Heart left ventricle (tissue), 16 donors: Measurements from ENCODE around the gene DNAJC24. TPM values are rescaled to one million over a fixed set of nuclear protein-coding genes. Genes with fewer than 3 reads are reported as not detected.

Experiments used
- ATAC-seq, 4 donors: fragments of 200-7000 bp; cut with Tn5 transposase; one replicate each; pipeline ENCODE4 v1.9.1; 2020 to 2022; ENCODE audit warnings: moderate library complexity in 4 of 4, mild to moderate bottlenecking in 3 of 4, moderate number of reproducible peaks in 1 of 4
- DNase-seq, 5 donors: peaks; one replicate each; pipeline ENCODE4 v3.0.0-alpha.2; 2020
- H3K27ac ChIP-seq, 12 donors: fragments of 200-600 bp; sonication (generic) in 4 of 12; one replicate each; pipeline versions ENCODE4 v1.5.0 to v1.8.0; 2016 to 2022; ENCODE audit warnings: mild to moderate bottlenecking in 2 of 12
- H3K27me3 ChIP-seq, 9 donors: fragments of 200-600 bp; sonication (generic) in 2 of 9; one replicate each; pipeline versions ENCODE4 v1.5.1 to v1.8.0; 2016 to 2022; ENCODE audit warnings: mild to moderate bottlenecking in 3 of 9
- H3K36me3 ChIP-seq, 9 donors: fragments of 200-600 bp; sonication (generic) in 2 of 9; one replicate each; pipeline versions ENCODE4 v1.5.0 to v1.8.0; 2018 to 2022; ENCODE audit warnings: mild to moderate bottlenecking in 2 of 9
- H3K4me1 ChIP-seq, 12 donors: fragments of 200-600 bp; sonication (generic) in 4 of 12; one replicate each; pipeline versions ENCODE4 v1.5.0 to v1.8.0; 2016 to 2022; ENCODE audit warnings: mild to moderate bottlenecking in 3 of 12
- H3K4me3 ChIP-seq, 12 donors: fragments of 200-600 bp; sonication (generic) in 4 of 12; one replicate each; pipeline versions ENCODE4 v1.5.0 to v1.8.0; 2017 to 2022; ENCODE audit warnings: mild to moderate bottlenecking in 9 of 12, moderate library complexity in 4 of 12
- H3K9me3 ChIP-seq, 12 donors: fragments of 200-600 bp; sonication (generic) in 4 of 12; one replicate each; pipeline versions ENCODE4 v1.5.0 to v1.8.0; 2016 to 2022; ENCODE audit warnings: mild to moderate bottlenecking in 1 of 12
- POLR2A ChIP-seq, 2 donors: fragments of 450-650 bp; IDR thresholded peaks; one replicate each; pipeline ENCODE4 v1.6.1; 2017; ENCODE audit warnings: antibody characterized with exemption in 2 of 2, mild to moderate bottlenecking in 2 of 2, moderate library complexity in 2 of 2
- WGBS, 4 donors: extraction: QIAGEN DNeasy Blood & Tissue Kit in 2 of 4; methylation state at CpG; one replicate each; pipeline versions ENCODE4 v1.1.5 to v1.1.7; 2013 to 2018; 5-methylcytosine and 5-hydroxymethylcytosine counted together
- intact Hi-C, 10 donors: fragments of 100-400 bp; cut with DNase I; formaldehyde crosslinking; loops; one replicate each; pipeline versions ENCODE4 v1.11.1 to v1.14.2; 2022
- polyA plus RNA-seq, 2 donors: library from polyadenylated mRNA; stranded (reverse); fragments of 200-250 nt; gene quantifications; one replicate each; pipeline ENCODE4 v1.2.3, GENCODE V29; 2013
- total RNA-seq, 9 donors: library from RNA; depleted of rRNA in 2 of 9; stranded (reverse); fragments of >200 nt in 2 of 9; fragmentation: NEBNext Ultra II Directional in 3 of 9; extraction: Animal tissue kit (Norgen Biotek cat#: 25700) in 3 of 9; gene quantifications; one replicate each; pipeline versions ENCODE4 v1.1.0 to v1.2.4, GENCODE V29; 2016 to 2023
- TF ChIP-seq, protein P1 (sequence below), 12 donors: fragments of 200-600 bp; sonication (generic) in 4 of 12; IDR thresholded peaks; one replicate each; pipeline versions ENCODE4 v1.5.0 to v1.8.0; 2018 to 2022; ENCODE audit warnings: antibody characterized with exemption in 12 of 12, mild to moderate bottlenecking in 5 of 12
- donor health status: ischemic (EF 13 %, LVEDD 7.1; RV severe dilation, severe dysfunction).
- donor health status: healthy with polysubstance abuse.
- donor health status: DM: no; HTN: yes; CAD: no.
- donor health status: DM: no; HTN: no; CAD: no.
- donor health status: ischemic (EF 25% LVEDD 6.9; RV normal size, moderate dysfunction).
- donor health status: ischemic (EF 25% LVEDD 5.7; RV mildly dilated, moderate dysfunction).
- donor health status: healthy.
- donor health status: DM: yes; HTN: yes; CAD: no.
- donor health status: ischemic (EF 35%, LVEDD 5.7; RV mildly dilated, moderate dysfunction).
- donor health status: nonischemic (EF 11% LVEDD 7.7; RV severe dilation, severe dysfunction).
- donor health status: DM: yes; HTN: yes; CAD: no.
- donor health status: PGD.
- donor health status: ischemic (EF 29% LVEDD 5.4; RV normal size, mild dysfunction).
- donor health status: nonischemic (EF 23%, LVEDD 6.1; RV moderate dilation, normal function).

The DNAJC24 gene
- total and polyA plus RNA-seq, 11 donors = 4.5 to 18.0 (median 14.8) TPM

DNA sequence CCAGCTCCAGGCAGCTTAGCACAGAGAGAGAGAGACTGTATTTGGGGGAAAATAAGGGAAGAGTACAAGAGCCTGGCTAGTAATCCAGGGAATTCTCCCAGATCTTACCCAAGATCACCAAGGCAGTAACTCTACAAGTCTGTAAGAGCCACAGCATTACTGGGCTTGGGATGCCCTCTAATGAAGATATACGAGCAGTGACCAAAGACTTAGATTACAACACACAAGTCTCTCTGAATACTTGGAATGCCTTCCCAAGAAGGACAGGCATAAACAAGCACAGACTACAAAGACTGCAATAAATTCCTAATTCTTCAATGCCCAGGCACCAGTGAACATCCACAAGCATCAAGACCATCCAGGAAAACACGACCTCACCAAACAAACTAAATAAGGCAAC is 17.7 kb downstream of the DNAJC24 start:
- no peak for ATAC-seq
- DNase-seq = no peak
- 80 to 93% (median 91%) methylated on average over 2 of the region's 2 CpGs for WGBS, 4 donors
- Histone ChIP-seq H3K27me3 (no peaks in the 10 kb centered on the region), H3K27ac (no peak overlapping the region), H3K36me3 (no peaks in the 10 kb centered on the region), H3K4me3 (no peak overlapping the region), H3K4me1 (peaks cover 0 to 4% (median 0%) of the 10 kb centered on the region in 12 donors), H3K9me3 (peaks cover 0 to 4% (median 0%) of the 10 kb centered on the region in 12 donors)
- TF ChIP-seq POLR2A (IDR thresholded peaks at IDR 0.05) = no peak
- TF ChIP-seq, protein P1, sequence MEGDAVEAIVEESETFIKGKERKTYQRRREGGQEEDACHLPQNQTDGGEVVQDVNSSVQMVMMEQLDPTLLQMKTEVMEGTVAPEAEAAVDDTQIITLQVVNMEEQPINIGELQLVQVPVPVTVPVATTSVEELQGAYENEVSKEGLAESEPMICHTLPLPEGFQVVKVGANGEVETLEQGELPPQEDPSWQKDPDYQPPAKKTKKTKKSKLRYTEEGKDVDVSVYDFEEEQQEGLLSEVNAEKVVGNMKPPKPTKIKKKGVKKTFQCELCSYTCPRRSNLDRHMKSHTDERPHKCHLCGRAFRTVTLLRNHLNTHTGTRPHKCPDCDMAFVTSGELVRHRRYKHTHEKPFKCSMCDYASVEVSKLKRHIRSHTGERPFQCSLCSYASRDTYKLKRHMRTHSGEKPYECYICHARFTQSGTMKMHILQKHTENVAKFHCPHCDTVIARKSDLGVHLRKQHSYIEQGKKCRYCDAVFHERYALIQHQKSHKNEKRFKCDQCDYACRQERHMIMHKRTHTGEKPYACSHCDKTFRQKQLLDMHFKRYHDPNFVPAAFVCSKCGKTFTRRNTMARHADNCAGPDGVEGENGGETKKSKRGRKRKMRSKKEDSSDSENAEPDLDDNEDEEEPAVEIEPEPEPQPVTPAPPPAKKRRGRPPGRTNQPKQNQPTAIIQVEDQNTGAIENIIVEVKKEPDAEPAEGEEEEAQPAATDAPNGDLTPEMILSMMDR (IDR thresholded peaks at IDR 0.05) = no peak
- intact Hi-C loops = loop anchor here in 1 of 10 donors (10.0 kb wide), 1 partner anchor 63 kb away; no protein-coding TSS in a partner anchor

DNA sequence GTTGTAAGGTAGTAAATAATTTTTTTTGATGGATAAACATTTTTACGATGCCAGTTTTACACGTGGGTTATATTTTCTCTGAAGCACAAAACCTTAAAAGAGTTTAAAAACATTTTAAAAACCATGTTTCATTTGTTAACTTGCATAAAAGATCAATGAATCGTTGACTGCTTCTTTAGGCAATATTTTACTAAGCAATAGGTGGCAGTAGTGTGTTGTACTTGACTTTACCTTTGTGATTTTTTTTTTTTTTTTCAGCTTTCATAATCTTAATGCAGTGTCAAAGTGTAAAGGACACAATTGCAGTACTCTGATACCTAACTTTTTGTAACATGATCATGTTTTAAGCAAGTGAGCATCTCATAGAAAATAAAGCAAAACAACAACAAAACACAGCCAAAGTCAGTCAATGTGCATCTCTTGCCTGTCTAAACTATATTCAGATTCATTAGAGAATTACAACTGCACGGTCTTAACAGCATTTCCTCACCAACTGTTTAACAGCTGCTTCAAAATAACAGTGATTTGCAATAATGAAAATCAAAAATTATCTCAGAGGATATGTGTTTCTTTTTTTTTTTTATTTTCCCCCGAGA is 27.7 kb downstream of the DNAJC24 start:
- intact Hi-C loops = loop anchor here (2.0 to 10.0 kb wide), 9 partner anchors 87 to 777 kb away; no protein-coding TSS in a partner anchor
- TF ChIP-seq, protein P1 (IDR thresholded peaks at IDR 0.05) = peak; percentile 36 to 69 (median 58)
- no peak for TF ChIP-seq POLR2A (IDR thresholded peaks at IDR 0.05)
- 50 to 53% (median 53%) methylated on average over 5 of the region's 5 CpGs for WGBS, 4 donors

GRCh38 chr11:31404614-31405013 is 35.0 kb downstream of the DNAJC24 start:
- H3K4me1 ChIP-seq = peaks cover 0 to 12% (median 0%) of the 10 kb centered on the region in 12 donors
- intact Hi-C loops = no loop called here
- H3K27ac ChIP-seq = no peak overlapping the region
- H3K9me3 ChIP-seq = peaks cover 0 to 12% (median 0%) of the 10 kb centered on the region in 12 donors
- TF ChIP-seq, protein P1 (IDR thresholded peaks at IDR 0.05) = peak in 1 of 12 donors; percentile 15
- no peak for TF ChIP-seq POLR2A (IDR thresholded peaks at IDR 0.05)
- H3K27me3 ChIP-seq = no peaks in the 10 kb centered on the region
- DNase-seq (no peak), ATAC-seq (no peak)
- peaks cover 0 to 6% (median 0%) of the 10 kb centered on the region in 9 donors for H3K36me3 ChIP-seq
- no peak overlapping the region for H3K4me3 ChIP-seq

More for the DNA sequence above, 27.7 kb downstream of the DNAJC24 start:
- peaks cover 0 to 8% (median 0%) of the 10 kb centered on the region in 9 donors for H3K36me3 ChIP-seq
- H3K27ac ChIP-seq = no peak overlapping the region
- no peaks in the 10 kb centered on the region for H3K4me1 ChIP-seq
- H3K27me3 ChIP-seq = no peaks in the 10 kb centered on the region
- no peak overlapping the region for H3K4me3 ChIP-seq
- DNase-seq (no peak), ATAC-seq (no peak)
- H3K9me3 ChIP-seq = peaks cover 0 to 30% (median 3%) of the 10 kb centered on the region in 12 donors

GRCh38 chr11:31408201-31408600 is 38.5 kb downstream of the DNAJC24 start:
- TF ChIP-seq, protein P1 (IDR thresholded peaks at IDR 0.05) = no peak
- TF ChIP-seq POLR2A (IDR thresholded peaks at IDR 0.05) = no peak
- peaks cover 0 to 10% (median 0%) of the 10 kb centered on the region in 12 donors for H3K4me1 ChIP-seq
- H3K4me3 ChIP-seq = no peak overlapping the region
- WGBS, 4 donors = 97 to 98% (median 98%) methylated on average over 2 of the region's 2 CpGs
- intact Hi-C loops = no loop called here
- H3K27ac ChIP-seq = no peak overlapping the region
- H3K9me3 ChIP-seq = peaks cover 0 to 9% (median 2%) of the 10 kb centered on the region in 12 donors
- DNase-seq (no peak), ATAC-seq (no peak)
- H3K27me3 ChIP-seq = no peaks in the 10 kb centered on the region
- no peaks in the 10 kb centered on the region for H3K36me3 ChIP-seq
